ENCODE data around the gene ETF1.

Gene ETF1

GRCh38 chr5:138566792-138567191 lies 23.8 kb upstream of the ETF1 start:
- intact Hi-C loops (cut with DNase I): no loop called here

DNA sequence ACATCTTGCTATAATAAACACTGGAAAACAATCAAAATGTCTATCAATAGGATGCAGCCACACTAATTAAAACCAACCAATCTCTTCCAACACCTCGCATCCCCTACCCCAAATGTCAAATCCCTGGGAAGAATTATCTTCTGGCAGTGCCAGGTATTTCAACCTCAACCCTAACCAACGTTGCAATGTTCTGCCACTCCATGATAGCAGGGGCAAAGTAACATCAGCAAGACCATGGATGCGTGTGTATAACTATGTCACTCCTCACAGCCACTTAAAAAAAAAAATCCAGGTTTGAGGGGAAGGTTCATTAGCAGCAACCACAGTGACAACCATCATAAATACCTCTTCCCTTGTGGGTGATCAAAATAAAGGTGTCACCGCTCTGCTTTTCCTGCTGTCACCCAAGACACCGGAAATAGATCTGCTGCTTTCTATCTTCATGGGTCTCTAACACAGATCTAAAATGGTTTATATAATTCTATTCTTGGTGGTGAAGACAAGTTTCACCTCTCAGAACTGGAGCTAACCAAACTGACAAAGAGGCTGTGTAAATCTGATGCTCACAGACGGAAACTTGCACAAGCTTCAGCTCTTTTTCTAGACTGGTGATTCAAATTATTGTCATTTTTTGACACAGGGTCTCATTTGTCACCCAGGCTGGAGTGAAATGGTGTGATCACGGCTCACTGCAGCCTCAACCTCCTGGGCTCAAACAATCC lies 22.2 kb upstream of the ETF1 start:
- intact Hi-C loops (cut with DNase I): no loop called here
- no peak for DNase-seq

More at GRCh38 chr5:138566792-138567191, 23.8 kb upstream of the ETF1 start:
- DNase-seq: no peak

DNA sequence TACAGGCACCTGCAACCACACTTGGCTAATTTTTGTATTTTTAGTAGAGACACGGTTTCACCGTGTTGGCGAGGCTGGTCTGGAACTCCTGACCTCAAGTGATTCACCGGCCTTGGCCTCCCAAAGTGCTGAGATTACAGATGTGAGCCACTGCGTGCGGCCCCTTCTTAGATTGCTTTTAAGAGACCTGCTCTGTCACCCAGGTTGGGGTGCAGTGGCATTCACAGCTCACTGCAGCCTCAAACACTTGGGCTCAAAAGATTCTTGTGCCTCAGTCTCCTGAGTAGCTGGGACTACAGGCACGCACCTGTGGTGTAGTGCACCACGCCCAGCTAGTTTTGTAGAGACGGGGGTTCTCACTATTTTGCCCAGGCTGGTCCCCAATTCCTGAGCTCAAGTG lies 21.2 kb upstream of the ETF1 start:
- intact Hi-C loops (cut with DNase I): no loop called here
- no peak for DNase-seq

DNA sequence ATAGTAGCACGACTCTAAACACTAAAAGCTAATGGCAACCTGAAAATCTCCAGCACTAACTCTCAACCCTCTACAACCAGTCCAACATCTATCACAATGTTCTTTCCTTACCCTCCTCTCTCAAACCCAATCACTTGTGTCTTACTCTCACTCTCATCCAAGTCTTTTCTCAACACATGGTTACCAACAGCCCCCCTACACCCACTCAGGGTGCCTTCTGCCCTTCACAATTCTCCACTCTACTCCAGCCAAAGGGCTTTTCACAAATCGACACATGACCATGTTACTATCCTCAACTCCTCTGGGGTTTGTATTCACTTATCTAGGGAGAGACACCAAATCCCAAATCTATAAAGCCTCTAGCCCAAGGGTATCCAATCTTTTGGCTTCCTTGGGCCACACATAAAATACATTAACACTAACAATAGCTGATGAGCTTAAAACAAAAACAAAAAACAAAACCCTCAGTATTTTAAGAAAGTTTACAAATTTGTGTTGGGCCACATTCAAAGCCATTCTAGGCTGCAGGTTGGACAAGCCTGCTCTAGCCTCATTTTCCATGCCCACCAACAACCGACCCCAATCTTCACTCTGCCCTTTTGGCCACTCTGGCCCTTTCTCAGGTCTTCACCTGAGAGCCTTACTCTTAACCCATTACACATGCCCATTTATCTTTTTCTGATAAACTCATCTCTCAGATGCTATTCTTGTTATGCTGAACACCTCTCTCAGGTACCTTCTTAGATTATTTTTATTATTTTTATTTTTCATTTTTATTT lies 20.5 kb upstream of the ETF1 start:
- no peak for DNase-seq
- intact Hi-C loops (cut with DNase I): no loop called here

DNA sequence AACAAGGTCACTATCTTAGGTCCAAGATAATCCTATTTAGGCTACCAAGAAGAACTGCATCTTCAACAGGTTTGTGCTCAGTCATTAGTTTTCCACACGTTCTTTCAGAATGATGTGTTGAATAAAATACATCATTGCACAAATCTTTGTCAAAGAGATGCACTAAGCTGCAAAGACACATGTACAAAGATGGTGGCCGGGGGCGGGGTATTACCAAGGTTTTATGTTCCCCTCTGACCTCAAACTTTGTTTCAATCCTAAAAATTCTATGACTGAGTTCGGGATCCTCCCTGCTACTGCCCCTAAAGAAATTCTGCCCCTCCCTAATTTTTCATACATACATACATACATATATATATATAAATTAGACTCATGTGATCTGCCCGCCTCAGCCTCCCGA lies 17.9 kb upstream of the ETF1 start:
- no peak for DNase-seq
- intact Hi-C loops (cut with DNase I): no loop called here

DNA sequence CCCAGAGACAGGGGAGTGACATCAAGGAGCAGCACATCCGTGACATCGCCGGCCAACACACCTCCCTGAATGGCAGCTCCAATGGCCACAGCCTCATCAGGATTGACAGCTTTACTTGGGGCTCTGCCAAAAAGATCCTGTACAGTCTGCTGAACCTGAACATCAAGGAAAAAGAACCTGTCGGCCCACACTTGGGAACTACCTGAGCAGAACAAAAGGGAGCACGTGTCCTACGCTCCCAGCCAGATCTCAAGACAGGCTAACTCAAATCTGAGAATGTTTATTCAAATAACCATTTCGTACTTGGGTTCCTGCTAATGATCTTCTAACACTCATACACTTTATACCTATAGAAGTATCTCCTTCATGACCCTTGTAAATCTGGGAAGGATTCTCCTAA lies 16.9 kb upstream of the ETF1 start:
- intact Hi-C loops (cut with DNase I): no loop called here

DNA sequence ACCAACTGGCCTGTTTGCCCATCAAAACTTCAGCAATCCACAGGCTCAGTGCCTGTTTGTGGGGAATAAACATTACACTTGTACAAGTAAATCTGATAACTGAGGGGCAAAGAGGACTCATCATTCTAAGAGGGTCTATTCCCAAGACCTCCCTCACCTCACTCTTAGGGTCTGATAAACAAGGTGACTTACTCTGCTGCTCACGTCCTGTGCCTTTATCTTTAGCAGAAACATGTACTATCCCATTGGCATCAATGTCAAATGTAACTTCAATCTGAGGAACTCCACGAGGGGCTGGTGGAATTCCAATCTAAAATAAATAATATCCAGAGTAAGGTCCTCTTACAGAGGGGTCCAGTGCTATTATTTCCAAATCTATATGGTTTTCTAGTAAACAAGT lies 14.6 kb upstream of the ETF1 start:
- DNase-seq: no peak
- intact Hi-C loops (cut with DNase I): no loop called here

More for the DNA sequence above, 16.9 kb upstream of the ETF1 start:
- peak in 1 of 42 donors; percentile 19 for DNase-seq

GRCh38 chr5:138554143-138554542 lies 11.1 kb upstream of the ETF1 start:
- DNase-seq: no peak
- intact Hi-C loops (cut with DNase I): no loop called here

DNA sequence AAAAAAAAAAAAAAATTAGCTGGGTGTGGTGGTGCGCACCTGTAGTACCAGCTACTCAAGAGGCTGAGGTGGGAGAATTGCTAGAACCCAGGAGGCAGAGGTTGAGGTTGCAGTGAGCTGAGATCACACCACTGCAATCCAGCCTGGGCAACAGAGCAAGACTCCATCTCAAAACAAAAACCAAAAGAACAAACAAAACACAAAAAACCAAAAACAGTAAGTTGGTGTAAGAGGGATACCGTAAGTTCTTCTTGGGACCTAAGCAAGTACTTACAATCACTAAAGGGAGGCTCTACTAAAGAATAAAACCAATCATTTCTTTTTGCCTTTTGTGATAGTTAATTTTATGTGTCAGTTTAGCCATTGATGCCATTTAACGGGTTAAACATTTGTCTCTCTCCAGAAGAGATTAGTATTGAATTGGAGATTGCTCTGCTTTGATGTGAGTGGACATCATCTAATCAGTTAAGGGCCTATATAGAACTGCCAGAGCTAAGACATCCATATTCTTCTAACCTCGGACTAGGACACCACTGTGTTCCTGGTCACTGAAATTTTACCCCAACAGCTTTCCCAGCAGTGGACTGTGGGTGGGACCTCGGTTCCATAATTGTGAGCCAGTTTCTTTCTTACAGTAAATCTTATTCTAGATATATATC lies 10.5 kb upstream of the ETF1 start:
- DNase-seq: no peak
- intact Hi-C loops (cut with DNase I): no loop called here

- no peak for DNase-seq
- intact Hi-C loops (cut with DNase I): no loop called here
Observed at GRCh38 chr5:138552657-138553056, 9.6 kb upstream of the ETF1 start.

DNA sequence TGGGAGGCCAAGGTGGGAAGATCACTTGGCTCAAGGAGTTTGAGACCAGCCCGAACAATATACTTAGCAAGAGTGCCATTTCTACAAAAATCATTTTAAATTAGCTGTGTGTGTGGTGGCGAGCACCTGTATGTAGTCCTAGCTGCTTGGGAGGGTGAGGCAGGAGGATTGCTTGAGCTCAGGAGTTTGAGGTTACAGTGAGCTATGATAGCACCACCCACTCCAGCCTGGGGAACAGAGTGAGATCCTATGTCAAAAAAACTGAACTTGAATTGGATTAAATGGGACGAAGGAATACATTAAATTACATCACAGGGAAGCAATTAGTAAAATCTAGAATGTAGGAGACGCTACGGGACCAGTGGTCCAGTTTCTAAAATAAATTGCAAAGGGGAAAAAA lies 6.4 kb upstream of the ETF1 start:
- intact Hi-C loops (cut with DNase I): loop anchor here (10.0 kb wide), 1 partner anchor 195 kb away; the partner anchor contains the start of gene KDM3B
- DNase-seq: peak in 6 of 42 donors; percentile 24 to 55 (median 44)

- intact Hi-C loops (cut with DNase I): loop anchor here (10.0 kb wide), 1 partner anchor 191 kb away; the partner anchor contains the start of gene KDM3B
Observed at GRCh38 chr5:138545919-138546562, 3.0 kb upstream of the ETF1 start.

GRCh38 chr5:138544181-138545134 lies 1.4 kb upstream of the ETF1 start:
- peak in 1 of 42 donors; percentile 38 for DNase-seq
- intact Hi-C loops (cut with DNase I): loop anchor here (10.0 kb wide), 1 partner anchor 190 kb away; the partner anchor contains the start of gene KDM3B

More at GRCh38 chr5:138545919-138546562, 3.0 kb upstream of the ETF1 start:
- no peak for DNase-seq

- DNase-seq: no peak
- intact Hi-C loops (cut with DNase I): loop anchor here (1.0 to 10.0 kb wide), 2 partner anchors 32 to 189 kb away; partner anchors contain the start of genes HSPA9 and KDM3B
Observed at GRCh38 chr5:138543730-138544104, 681 bp upstream of the ETF1 start.

DNA sequence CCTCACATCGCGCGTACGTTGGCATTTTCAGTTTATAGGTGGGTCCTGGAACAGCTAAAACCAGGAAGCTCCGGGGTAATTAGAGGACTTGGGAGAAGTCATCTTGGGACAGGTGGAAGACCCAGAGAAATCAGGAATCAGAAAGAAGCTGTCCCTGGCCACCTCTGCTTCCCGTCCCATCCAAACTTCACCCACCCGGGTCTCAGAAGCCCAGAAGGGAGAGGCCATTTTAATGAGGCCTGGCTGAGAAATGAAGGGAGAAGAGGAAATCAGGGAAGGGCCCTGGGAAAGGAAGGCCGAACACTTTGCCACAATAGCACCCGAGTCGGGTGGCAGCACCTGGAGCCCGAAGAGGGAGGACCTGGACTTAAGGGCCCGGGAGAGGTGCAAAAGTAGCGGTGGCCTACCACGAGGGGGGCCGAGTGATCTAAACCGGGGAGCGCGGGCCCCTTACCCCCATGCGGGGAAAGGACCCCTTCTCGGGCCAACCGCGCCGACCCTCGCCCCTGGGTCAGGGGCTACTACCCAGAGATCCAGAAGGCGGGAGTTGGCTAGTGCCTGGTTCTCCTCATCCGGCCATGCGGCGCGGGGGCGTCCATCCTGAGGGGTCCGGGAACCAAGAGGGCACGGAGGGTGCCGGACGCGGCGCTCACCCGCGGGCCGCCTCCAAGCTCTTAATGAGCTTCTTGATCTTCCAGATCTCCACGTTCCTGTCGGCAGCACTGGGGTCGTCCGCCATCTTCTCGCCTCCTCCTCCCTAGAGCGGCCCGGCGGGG lies 668 bp downstream of the ETF1 start:
- intact Hi-C loops (cut with DNase I): loop anchor here (10.0 kb wide), 1 partner anchor 188 kb away; the partner anchor contains the start of gene KDM3B
- peak in 1 of 42 donors; percentile 32 for DNase-seq

DNA sequence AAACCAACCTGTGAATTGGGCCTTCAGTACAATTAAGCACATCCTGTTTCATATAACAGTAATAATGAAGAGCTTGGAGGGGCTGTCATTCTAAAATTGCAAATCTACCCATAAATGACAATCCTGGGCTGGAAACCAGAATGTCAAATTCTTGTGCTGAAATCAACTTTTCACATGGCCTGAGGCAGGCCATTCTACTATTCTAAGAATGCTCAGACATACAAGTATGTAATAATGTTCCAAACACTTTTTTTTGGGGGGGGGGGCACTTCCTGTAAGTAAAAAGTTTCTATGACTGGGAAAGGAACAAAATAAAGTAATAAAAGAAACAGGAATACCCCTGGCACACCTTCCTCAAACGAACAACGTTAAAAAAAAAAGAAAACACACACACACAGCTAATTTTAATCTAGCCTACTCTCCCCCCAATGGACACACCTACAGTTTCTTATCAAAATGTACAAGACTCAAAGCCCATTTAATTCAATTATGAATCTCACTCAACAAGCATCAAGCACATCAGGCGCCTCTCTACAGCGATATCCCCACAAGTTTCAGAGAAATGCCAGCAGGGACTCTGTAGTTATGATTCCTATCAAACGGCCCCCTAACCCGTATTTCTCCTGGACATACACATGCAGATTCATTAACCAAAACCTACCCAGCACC lies 1.4 kb downstream of the ETF1 start:
- intact Hi-C loops (cut with DNase I): loop anchor here (10.0 kb wide), 1 partner anchor 187 kb away; the partner anchor contains the start of gene KDM3B
- DNase-seq: no peak

GRCh38 chr5:138539791-138540190 lies 3.2 kb downstream of the ETF1 start:
- DNase-seq: no peak
- intact Hi-C loops (cut with DNase I): loop anchor here (10.0 kb wide), 1 partner anchor 185 kb away; the partner anchor contains the start of gene KDM3B
